Measurements from ENCODE around the gene TSHZ3. TPM values are rescaled to one million over a fixed set of nuclear protein-coding genes. Genes with fewer than 3 reads are reported as not detected.

The TSHZ3 gene
- polyA plus RNA-seq = 2.0 and 3.6 TPM in 2 replicates

GRCh38 chr19:31349160-31349881 is at the start of gene TSHZ3:
TSHZ3 (minus strand) TSS chr19:31349436; CDS start chr19:31349219, 217 bp downstream.

Measured in Purkinje cell (primary cell).